Ecto neural progenitor cell (in vitro differentiated cells): ENCODE data around the gene PCBD2.

Source experiments
- DNase-seq: peaks from one replicate; pipeline ENCODE4 v3.0.0-alpha.2; 2018; ENCODE audit warnings: low spot score

The PCBD2 gene

DNA sequence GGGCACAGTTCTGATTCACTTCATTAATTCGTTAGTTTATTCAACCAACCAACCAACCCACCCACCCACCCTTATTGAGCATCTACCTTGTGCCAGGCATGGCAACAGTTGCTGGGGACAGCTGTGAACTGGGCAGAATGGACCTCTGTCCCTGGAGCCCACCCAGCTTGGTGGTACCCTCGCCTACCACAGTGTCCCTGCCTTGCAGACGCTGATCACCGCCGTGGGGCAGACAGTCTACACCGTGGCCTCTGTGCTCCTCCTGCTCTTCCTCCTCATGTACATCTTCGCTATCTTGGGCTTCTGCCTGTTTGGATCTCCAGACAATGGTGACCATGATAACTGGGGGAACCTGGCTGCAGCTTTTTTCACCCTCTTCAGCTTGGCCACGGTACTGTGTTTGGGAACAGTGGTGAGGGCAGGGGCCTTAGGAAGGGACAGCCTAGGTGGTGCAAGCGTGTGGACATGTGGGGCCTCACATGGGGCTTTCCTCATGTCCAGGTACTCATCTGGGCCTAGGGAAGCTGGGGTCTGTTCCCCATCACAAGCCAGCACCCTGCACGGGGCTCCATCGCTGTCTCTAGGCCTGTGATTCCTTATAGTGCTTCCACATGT lies 102.9 kb downstream of the PCBD2 start:
- peak; percentile 33 for DNase-seq

GRCh38 chr5:135008556-135008955 lies 103.6 kb downstream of the PCBD2 start:
- no peak for DNase-seq

- peak; percentile 44 for DNase-seq
Measured at GRCh38 chr5:135008981-135009735, 104.2 kb downstream of the PCBD2 start.

- peak; percentile 39 for DNase-seq
Measured at GRCh38 chr5:135009736-135010501, 105.0 kb downstream of the PCBD2 start.

DNA sequence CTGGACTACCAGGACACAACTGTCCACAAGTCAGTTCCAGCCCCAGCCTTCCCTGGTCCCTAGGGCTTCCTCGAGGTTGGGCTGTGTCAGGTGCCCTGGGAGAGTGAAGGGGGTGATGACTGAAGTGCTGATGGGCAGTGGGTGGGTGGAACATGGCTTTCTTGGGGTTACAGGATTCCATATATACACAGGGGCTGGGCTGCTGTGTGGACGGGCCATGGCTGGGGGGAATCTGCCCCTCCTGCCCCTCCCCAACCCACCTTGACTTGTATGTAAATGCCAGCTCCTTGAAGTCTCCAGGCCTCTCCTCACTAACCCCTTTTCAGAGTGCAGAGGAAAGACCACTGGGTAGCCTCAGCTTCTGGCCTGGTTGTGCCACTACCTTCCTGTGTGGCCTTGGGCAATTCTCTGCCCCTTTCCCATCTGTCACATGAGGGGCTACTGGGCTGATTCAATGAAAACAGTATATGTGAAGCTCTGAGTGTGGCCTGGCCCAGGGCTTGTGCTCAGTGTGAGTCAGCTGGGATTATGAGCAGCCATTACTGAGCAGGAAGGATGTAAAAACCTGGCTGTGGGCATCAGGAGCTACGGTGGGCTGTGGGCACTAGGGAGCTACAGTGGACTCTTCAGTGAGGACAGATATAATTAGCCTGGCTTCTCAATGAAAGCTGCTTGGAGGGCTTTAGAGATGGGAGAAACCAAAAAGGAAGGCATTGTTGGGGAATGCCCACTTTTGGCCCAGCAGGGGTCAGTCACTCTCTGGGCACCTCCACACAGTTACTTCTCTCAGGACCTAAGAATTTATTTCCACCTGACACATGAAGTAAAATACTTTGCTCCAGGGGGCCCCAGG lies 105.8 kb downstream of the PCBD2 start:
- DNase-seq: no peak

- DNase-seq: peak; percentile 37
Measured at GRCh38 chr5:135011355-135012032, 106.6 kb downstream of the PCBD2 start.

DNA sequence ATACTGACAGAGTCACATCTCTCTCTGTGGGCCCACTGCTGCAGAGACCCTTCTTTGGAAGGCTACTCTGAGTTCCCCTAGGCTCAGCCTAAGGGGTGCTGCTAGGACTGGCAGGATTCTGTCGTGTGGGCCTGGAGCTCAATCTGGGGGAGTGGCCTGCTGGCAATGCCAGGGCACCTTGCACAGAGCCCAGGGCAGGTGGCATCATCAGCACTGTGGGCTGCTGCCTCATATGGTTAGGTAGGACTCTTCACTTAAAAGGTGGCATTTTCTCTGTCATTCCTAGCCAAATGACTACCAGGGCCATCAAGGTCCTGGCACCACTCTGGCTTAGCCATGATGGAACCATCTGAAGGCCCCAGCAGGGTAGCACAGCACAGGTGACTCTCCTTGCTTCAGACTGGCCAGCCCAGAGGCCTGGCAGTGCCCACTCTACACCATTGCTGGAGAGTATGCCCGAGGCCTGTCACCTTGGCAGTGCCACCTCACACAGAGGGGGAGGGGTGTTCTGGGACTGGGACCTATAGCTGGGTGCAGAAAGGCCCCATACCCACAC lies 107.2 kb downstream of the PCBD2 start:
- DNase-seq: no peak
